AG20443 (cell line): ENCODE measurements around the gene KLHL17.

Source experiments
- DNase-seq: peaks from one replicate; pipeline ENCODE4 v3.0.0; 2012; ENCODE audit warnings: low spot score, mixed read lengths

KLHL17 gene

DNA sequence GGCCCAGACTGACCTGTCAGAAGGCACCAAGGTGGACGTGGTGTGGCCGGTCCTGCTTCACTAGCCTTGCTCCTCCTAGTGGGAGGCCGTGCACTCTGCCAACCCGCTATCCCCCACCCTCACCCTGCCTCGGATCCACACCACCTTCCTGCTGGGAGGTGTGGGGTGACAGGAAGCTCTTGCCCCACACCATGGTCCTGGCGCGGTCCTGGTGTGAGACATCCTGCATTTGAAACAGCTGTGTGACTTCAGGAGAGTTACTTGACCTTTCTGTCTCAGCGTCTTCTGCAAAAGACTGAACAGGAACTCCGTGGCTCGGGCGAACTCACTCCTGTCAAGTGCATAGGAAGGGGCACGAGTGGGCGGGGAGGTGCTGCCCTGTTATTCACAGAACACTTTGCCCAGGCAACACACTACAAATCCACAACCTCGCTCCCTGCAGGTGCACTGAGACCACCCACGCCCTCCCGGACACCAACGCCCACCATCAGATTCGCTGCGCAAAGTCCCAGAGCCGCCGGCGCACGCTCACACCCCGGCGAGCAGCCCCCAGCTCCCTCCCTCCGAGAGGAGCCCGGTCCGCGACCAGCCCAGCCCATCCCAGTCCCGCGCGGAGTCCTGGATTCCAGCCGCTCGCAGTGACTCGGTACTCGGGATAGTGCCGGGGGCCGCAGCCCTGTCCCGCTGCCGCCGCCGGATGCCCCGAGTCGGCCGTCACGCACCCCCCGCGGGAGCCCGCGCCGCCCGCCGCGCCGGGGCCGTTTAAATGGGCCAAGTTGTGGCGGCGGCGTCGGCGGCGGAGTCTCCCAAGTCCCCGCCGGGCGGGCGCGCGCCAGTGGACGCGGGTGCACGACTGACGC, 37.0 kb upstream of the KLHL17 start, which contains the start of gene SAMD11:
SAMD11 (plus strand) TSS at position 793 of the 860 bp plus-strand sequence. CDS start 509 bp downstream, outside the sequence.
- peak; percentile 89 for DNase-seq

- DNase-seq: no peak
These were observed 36.3 kb upstream of the KLHL17 start for GRCh38 chr1:923991-924655.

GRCh38 chr1:924656-925560, 35.5 kb upstream of the KLHL17 start:
- peak; percentile 64 for DNase-seq

DNA sequence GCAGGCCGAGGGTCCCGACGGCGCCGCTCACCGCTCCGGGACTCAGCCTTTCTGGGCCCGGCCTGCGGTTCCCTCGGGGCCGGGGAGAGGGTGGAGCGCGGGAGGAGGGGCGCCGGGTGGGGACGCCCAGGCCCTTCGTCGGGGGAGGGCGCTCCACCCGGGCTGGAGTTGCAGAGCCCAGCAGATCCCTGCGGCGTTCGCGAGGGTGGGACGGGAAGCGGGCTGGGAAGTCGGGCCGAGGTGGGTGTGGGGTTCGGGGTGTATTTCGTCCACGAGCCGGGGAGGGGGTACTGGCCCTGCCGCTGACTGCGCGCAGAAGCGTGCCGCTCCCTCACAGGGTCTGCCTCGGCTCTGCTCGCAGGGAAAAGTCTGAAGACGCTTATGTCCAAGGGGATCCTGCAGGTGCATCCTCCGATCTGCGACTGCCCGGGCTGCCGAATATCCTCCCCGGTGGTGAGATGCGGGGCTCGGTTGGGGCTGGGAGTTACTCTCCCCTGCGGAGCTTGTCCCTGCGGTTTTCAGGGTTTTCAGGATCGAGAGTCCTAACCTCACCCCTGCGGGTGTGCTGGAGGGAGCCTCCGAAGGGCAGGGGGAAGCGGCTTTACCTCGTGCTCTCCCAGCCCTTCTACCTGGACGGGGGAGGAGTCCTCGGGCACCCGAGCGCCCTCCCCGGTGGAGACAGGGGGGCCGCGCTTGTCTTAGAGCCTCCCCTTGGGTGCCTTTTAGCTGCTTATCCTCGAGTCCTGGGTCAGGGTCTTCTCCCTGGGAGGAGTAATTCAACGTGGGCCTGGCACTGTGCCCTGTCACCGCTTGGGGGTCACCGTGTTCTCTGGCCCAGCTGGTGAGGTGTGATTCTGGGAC, 34.6 kb upstream of the KLHL17 start:
- DNase-seq: peak; percentile 78

DNA sequence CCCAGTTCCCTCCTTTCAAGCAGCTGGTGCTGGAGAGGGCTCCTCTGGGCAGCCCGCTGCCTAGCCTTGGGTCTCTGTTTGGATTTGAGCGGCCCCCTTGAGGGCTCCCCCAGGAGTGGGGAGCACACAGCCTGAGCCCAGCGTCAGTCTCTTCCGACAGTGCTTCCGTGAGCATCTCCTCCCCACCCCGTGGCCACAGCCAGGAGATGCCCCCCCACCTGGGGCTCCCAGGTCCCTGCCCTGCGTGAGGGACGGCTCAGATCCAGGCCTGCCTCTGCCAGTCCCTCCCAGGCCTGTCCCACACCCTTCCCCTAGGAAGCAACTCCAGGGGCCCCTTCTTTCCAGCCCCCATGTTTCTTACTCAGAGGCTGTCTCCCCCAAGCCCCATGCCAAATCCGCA, 33.1 kb upstream of the KLHL17 start:
- no peak for DNase-seq

GRCh38 chr1:927748-928147, 32.6 kb upstream of the KLHL17 start:
- no peak for DNase-seq

- no peak for DNase-seq
These were observed 31.3 kb upstream of the KLHL17 start for GRCh38 chr1:928825-929661.

GRCh38 chr1:929712-930632, 30.4 kb upstream of the KLHL17 start:
- DNase-seq: no peak

DNA sequence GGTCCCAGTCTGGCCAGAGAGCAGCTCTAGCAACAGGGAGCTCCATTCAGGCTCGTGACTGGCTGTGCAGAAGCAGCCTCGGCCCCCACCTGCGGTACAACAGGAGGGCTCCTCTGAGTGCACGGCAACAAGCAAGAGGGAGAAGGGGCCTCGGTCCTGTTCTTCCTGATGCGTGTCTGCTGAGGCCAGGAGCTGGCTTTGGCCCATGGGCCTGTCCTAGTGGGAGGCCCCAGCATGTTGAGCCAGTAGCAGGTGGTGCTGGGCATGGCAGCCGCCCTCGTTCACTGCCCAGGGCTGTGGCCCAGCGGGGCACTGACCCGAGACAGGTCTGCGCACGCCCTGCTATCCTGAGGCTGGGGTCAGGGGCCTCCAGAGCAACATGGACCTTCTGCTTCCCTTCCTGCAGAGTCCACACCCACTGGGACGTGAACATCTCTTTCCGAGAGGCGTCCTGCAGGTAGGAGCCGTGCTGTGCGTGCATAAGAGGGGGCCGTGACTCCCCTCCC, 29.7 kb upstream of the KLHL17 start:
- no peak for DNase-seq

- DNase-seq: no peak
These were observed 28.8 kb upstream of the KLHL17 start for GRCh38 chr1:931380-932172.

- DNase-seq: no peak
These were observed 28.2 kb upstream of the KLHL17 start for GRCh38 chr1:932173-932510.

GRCh38 chr1:932776-933602, 27.4 kb upstream of the KLHL17 start:
- DNase-seq: no peak

GRCh38 chr1:933603-933940, 26.8 kb upstream of the KLHL17 start:
- no peak for DNase-seq

DNA sequence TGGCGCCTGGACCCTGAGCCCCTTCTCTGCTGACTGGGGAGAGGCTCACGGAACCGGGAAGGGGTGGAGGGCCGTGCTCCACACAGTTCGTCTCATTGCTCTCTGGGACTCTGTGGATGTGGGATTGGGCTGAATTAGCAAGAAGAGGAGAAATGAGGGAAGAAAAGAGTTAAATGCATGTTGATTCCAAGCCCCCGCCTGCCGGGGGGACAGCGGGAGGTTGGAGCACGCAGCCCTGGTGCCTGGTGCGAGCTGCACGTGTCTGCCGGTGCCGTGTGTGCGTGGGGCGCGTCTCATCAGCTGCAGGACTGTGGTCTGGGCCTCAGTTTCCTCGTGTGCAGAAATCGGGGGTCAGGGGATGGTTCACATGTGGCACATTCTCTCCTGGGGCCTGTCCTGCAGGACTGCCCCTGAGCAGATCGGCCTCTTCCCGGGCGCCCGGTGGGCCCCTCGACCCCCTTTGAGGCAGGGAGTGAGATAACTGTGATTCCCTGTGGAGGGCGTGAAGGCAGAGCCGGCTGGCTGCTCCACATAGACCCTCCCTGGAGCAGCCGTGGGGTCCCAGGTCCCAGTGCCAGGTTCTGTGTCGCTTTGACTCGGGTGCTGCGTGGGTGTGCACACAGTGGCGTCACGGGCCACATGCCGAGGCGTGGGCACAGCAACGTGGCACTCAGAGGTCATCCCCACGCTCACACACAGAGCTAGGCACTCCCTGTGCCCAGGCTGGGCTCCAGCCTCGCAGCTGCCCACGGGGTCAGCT, 25.2 kb upstream of the KLHL17 start:
- no peak for DNase-seq

DNA sequence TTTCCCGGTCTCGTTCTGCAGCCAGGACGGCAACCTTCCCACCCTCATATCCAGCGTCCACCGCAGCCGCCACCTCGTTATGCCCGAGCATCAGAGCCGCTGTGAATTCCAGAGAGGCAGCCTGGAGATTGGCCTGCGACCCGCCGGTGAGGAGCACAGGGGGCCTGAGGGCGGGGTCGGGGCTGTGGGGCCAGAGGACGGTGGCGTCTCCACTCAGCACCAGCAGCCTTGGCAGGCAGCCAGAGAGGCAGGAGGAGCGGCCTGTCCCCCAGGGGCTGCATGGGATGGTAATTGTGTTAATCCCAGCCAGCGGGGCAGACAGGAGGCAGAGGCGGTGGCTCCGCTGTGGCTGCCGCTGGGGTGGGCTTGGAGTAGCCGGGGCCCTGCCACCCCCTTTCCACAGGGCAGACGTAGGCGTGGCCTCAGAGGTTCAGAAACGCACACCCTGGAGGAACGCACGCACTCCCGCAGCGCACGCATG, 24.6 kb upstream of the KLHL17 start:
- DNase-seq: no peak

DNA sequence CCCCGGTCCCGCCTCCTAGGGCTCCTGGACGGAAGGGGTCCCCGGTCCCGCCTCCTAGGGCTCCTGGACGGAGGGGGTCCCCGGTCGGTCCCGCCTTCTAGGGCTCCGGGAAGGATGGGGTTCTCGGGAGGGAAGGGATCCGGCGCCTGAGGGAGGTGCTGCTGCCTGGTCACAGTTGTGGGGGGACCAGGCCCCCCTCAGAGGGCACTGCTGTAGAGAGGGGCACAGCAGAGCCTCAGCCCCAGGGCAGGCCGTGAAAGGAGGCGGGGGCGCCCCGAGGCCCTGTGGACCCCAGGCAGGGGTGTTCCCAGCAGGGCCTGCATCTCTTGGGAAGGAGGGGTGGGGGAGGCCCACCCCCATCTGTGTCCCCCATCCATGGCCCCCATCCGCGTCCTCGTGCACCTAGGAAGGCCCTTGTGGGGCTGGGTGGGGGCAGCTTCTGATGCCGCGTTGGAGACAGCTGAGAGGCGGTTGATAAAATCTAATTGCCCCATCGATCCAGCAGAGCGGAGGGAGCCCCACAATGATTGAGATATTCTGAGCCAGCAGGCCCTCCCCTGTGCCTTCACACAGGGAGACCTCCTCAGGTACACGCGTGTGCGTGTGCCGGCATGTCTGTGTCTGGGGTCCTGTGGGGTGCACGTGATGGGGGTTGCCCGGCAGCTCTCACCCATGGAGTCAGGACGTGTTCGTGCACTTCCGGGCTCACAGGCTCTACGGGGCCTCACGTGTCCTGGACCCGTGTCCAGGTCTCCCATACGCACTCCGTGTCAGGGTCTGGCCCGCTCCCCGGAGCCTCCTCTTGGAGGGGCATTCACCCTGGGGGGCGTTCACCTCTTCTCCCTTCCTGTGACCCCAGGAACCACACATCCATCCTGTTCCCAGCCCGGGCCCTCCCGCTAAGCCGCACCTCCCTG, 23.8 kb upstream of the KLHL17 start:
- no peak for DNase-seq
